Measurements from ENCODE around the gene MS4A13.

DNA sequence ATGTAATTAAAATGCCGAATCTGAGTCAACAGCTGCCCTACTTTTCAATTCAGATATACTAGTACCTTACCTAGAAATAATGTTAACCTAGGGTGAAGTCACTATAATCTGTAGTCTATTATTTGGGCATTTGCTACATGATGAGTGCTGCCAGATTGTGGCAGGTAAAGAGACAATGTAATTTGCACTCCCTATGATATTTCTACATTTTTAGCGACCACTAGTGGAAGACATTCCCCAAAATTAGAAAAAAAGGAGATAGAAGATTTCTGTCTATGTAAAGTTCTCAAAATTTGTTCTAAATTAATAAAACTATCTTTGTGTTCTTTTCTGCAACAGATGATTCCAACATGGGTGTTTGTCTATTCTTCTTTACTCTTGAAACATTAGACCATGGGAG lies 45.5 kb upstream of the MS4A13 start:
- TF ChIP-seq, protein P1, sequence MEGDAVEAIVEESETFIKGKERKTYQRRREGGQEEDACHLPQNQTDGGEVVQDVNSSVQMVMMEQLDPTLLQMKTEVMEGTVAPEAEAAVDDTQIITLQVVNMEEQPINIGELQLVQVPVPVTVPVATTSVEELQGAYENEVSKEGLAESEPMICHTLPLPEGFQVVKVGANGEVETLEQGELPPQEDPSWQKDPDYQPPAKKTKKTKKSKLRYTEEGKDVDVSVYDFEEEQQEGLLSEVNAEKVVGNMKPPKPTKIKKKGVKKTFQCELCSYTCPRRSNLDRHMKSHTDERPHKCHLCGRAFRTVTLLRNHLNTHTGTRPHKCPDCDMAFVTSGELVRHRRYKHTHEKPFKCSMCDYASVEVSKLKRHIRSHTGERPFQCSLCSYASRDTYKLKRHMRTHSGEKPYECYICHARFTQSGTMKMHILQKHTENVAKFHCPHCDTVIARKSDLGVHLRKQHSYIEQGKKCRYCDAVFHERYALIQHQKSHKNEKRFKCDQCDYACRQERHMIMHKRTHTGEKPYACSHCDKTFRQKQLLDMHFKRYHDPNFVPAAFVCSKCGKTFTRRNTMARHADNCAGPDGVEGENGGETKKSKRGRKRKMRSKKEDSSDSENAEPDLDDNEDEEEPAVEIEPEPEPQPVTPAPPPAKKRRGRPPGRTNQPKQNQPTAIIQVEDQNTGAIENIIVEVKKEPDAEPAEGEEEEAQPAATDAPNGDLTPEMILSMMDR (IDR thresholded peaks at IDR 0.05; ENCODE audit: insufficient read depth, low read length): no peak
- TF ChIP-seq, protein P2, sequence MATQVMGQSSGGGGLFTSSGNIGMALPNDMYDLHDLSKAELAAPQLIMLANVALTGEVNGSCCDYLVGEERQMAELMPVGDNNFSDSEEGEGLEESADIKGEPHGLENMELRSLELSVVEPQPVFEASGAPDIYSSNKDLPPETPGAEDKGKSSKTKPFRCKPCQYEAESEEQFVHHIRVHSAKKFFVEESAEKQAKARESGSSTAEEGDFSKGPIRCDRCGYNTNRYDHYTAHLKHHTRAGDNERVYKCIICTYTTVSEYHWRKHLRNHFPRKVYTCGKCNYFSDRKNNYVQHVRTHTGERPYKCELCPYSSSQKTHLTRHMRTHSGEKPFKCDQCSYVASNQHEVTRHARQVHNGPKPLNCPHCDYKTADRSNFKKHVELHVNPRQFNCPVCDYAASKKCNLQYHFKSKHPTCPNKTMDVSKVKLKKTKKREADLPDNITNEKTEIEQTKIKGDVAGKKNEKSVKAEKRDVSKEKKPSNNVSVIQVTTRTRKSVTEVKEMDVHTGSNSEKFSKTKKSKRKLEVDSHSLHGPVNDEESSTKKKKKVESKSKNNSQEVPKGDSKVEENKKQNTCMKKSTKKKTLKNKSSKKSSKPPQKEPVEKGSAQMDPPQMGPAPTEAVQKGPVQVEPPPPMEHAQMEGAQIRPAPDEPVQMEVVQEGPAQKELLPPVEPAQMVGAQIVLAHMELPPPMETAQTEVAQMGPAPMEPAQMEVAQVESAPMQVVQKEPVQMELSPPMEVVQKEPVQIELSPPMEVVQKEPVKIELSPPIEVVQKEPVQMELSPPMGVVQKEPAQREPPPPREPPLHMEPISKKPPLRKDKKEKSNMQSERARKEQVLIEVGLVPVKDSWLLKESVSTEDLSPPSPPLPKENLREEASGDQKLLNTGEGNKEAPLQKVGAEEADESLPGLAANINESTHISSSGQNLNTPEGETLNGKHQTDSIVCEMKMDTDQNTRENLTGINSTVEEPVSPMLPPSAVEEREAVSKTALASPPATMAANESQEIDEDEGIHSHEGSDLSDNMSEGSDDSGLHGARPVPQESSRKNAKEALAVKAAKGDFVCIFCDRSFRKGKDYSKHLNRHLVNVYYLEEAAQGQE (IDR thresholded peaks at IDR 0.05; ENCODE audit: insufficient replicate concordance, low read depth): no peak
- TF ChIP-seq POLR2AphosphoS5 (IDR thresholded peaks at IDR 0.05; ENCODE audit: low read depth): no peak
- no peak for TF ChIP-seq GABPA (IDR thresholded peaks at IDR 0.05; ENCODE audit: low read depth)
- TF ChIP-seq SPI1 (IDR thresholded peaks at IDR 0.05; ENCODE audit: borderline replicate concordance, low read depth): no peak
